Measurements from ENCODE around the gene CAB39L. TPM values are rescaled to one million over a fixed set of nuclear protein-coding genes. Genes with fewer than 3 reads are reported as not detected.

CAB39L gene
- total and polyA plus RNA-seq, 12 donors = 7.1 to 33.2 (median 16.9) TPM

- ATAC-seq = no peak
- Histone ChIP-seq H3K27me3 (no peaks in the 10 kb centered on the region), H3K36me3 (peaks cover 0 to 29% (median 0%) of the 10 kb centered on the region in 9 donors), H3K9me3 (no peaks in the 10 kb centered on the region), H3K4me1 (peaks cover 0 to 7% (median 0%) of the 10 kb centered on the region in 9 donors), H3K4me3 (no peak overlapping the region), H3K27ac (no peak overlapping the region)
- intact Hi-C loops (cut with DNase I) = loop anchor here in 1 of 10 donors (5.0 kb wide), 1 partner anchor 825 kb away; no protein-coding TSS in a partner anchor
- no peak for DNase-seq
- no peak for TF ChIP-seq CTCF (IDR thresholded peaks at IDR 0.05)
- 94 to 95% methylated on average over 2 of the region's 2 CpGs for WGBS, 2 donors
These were observed 101.4 kb downstream of the CAB39L start for GRCh38 chr13:49342454-49342853.

GRCh38 chr13:49341941-49342340, 101.9 kb downstream of the CAB39L start:
- Histone ChIP-seq H3K27me3 (no peaks in the 10 kb centered on the region), H3K36me3 (peaks cover 0 to 29% (median 0%) of the 10 kb centered on the region in 9 donors), H3K4me1 (peaks cover 0 to 6% (median 0%) of the 10 kb centered on the region in 9 donors), H3K27ac (no peak overlapping the region), H3K4me3 (no peak overlapping the region), H3K9me3 (no peaks in the 10 kb centered on the region)
- intact Hi-C loops (cut with DNase I) = loop anchor here in 1 of 10 donors (5.0 kb wide), 1 partner anchor 825 kb away; no protein-coding TSS in a partner anchor
- DNase-seq = no peak
- no peak for ATAC-seq
- TF ChIP-seq CTCF (IDR thresholded peaks at IDR 0.05) = no peak

- no peak overlapping the region for H3K27ac ChIP-seq
- 95 to 97% methylated on average over 3 of the region's 3 CpGs for WGBS, 2 donors
- H3K36me3 ChIP-seq = peaks cover 0 to 30% (median 0%) of the 10 kb centered on the region in 9 donors
- H3K4me3 ChIP-seq = no peak overlapping the region
- no peak for TF ChIP-seq CTCF (IDR thresholded peaks at IDR 0.05)
- peaks cover 0 to 2% (median 0%) of the 10 kb centered on the region in 9 donors for H3K4me1 ChIP-seq
- no peaks in the 10 kb centered on the region for H3K27me3 ChIP-seq
- intact Hi-C loops (cut with DNase I) = loop anchor here in 1 of 10 donors (5.0 kb wide), 1 partner anchor 826 kb away; no protein-coding TSS in a partner anchor
- DNase-seq = no peak
- H3K9me3 ChIP-seq = no peaks in the 10 kb centered on the region
- ATAC-seq = no peak
These were observed 102.3 kb downstream of the CAB39L start for GRCh38 chr13:49341517-49341916.

GRCh38 chr13:49340161-49340560, 103.7 kb downstream of the CAB39L start:
- WGBS, 2 donors = 79 to 88% methylated on average over 10 of the region's 10 CpGs
- H3K27ac ChIP-seq = no peak overlapping the region
- ATAC-seq = peak in 3 of 8 donors; percentile 22 to 59 (median 24)
- no peak overlapping the region for H3K4me3 ChIP-seq
- no peaks in the 10 kb centered on the region for H3K4me1 ChIP-seq
- no peaks in the 10 kb centered on the region for H3K9me3 ChIP-seq
- peaks cover 0 to 32% (median 0%) of the 10 kb centered on the region in 9 donors for H3K36me3 ChIP-seq
- H3K27me3 ChIP-seq = no peaks in the 10 kb centered on the region
- TF ChIP-seq CTCF (IDR thresholded peaks at IDR 0.05) = no peak
- intact Hi-C loops (cut with DNase I) = loop anchor here in 1 of 10 donors (5.0 kb wide), 1 partner anchor 827 kb away; no protein-coding TSS in a partner anchor
- no peak for DNase-seq
